Fibroblast of villous mesenchyme (primary cell): ENCODE data around the gene C8G. TPM values are rescaled to one million over a fixed set of nuclear protein-coding genes. Genes with fewer than 3 reads are reported as not detected.

ENCODE experiments used
- DNase-seq: peaks from one replicate; pipeline ENCODE4 v3.0.0-alpha.2; 2010; ENCODE audit warnings: low read depth
- H3K4me3 ChIP-seq: 2 replicates; pipeline ENCODE4 v1.5.1; 2011; ENCODE audit warnings: low read depth, mild to moderate bottlenecking, low read length
- total RNA-seq: library from RNA; depleted of rRNA; stranded (reverse); fragments of >200 nt; gene quantifications from 2 replicates; pipeline ENCODE4 v1.2.3, GENCODE V29; 2012
- TF ChIP-seq, protein P1 (sequence below): IDR thresholded peaks from 2 replicates; pipeline ENCODE4 v1.5.1; 2012; ENCODE audit warnings: low read depth, mild to moderate bottlenecking, low read length; ENCODE audit not compliant: insufficient read depth

The C8G gene
- total RNA-seq, 1 donor = 0.86 TPM

DNA sequence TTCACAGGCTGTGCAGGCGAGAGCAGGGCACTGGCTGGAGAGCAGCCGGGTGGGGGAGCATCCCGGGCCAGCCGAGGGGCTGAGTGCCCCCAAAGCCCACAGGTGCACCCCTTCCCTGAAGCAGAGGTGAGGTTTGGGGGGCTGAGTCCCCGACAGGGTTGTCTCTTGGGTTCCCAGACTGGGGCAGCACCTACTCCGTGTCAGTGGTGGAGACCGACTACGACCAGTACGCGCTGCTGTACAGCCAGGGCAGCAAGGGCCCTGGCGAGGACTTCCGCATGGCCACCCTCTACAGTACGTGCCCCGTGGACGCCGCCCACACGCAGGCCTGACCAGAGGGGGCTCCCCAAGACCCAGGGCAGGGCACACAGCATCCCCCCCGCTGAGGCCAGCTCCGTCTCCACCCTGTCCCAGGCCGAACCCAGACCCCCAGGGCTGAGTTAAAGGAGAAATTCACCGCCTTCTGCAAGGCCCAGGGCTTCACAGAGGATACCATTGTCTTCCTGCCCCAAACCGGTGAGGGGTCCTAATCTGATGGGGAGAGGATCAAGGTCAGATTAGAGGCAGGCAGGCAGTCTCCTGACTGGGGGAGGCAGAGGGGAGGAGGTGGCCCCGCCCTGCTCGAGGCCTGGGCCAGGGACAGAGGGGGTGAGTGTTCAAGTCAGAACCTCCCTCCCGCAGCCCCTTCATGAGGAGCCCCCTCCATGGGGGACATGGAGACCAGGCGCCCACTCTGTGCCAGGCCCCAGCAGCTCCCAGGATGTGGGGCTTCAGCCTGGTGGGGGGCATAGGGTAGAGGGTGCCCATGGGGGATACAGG is 34.9 kb downstream of the C8G start:
- H3K4me3 ChIP-seq = no peak overlapping the region
- no peak for DNase-seq
- TF ChIP-seq, protein P1, sequence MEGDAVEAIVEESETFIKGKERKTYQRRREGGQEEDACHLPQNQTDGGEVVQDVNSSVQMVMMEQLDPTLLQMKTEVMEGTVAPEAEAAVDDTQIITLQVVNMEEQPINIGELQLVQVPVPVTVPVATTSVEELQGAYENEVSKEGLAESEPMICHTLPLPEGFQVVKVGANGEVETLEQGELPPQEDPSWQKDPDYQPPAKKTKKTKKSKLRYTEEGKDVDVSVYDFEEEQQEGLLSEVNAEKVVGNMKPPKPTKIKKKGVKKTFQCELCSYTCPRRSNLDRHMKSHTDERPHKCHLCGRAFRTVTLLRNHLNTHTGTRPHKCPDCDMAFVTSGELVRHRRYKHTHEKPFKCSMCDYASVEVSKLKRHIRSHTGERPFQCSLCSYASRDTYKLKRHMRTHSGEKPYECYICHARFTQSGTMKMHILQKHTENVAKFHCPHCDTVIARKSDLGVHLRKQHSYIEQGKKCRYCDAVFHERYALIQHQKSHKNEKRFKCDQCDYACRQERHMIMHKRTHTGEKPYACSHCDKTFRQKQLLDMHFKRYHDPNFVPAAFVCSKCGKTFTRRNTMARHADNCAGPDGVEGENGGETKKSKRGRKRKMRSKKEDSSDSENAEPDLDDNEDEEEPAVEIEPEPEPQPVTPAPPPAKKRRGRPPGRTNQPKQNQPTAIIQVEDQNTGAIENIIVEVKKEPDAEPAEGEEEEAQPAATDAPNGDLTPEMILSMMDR = no peak

DNA sequence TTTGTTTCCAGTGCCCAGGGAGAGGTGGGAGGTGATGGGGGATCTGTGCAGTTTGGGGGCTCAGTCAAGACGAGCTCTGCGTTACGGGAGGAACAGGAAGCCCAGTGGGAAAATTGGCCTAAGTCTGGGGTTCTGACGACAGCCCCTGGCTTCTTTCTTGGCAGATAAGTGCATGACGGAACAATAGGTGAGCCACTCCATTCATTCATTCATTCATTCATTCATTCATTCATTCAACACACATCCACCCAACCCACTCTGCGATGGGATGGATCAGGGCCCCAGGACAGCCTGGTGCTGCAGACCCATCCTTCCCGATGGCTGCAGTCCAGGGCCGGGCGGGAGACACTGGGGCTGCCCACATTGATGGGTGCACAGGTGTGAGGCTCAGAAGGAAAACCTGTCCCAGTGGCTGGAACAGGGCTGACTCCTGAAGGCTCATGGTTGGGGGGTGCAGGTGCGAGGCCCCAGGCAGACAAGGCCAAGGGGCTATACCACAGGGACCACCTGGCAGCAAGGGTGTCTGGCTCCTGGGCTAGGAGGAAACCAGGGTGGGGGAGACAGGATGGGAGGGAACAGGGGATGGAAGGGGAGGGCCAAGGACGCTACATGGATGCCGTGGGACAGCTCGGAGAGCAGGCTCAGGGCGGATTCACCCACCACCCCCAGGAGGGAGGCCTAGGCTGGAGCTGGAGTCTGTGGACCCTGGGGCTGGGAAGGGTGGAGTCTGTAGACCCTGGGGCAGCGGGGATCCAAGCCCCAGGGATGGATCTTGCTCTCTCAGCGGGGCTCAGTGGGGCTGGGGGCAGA is 35.8 kb downstream of the C8G start:
- DNase-seq = no peak
- TF ChIP-seq, protein P1 = no peak
- no peak overlapping the region for H3K4me3 ChIP-seq

DNA sequence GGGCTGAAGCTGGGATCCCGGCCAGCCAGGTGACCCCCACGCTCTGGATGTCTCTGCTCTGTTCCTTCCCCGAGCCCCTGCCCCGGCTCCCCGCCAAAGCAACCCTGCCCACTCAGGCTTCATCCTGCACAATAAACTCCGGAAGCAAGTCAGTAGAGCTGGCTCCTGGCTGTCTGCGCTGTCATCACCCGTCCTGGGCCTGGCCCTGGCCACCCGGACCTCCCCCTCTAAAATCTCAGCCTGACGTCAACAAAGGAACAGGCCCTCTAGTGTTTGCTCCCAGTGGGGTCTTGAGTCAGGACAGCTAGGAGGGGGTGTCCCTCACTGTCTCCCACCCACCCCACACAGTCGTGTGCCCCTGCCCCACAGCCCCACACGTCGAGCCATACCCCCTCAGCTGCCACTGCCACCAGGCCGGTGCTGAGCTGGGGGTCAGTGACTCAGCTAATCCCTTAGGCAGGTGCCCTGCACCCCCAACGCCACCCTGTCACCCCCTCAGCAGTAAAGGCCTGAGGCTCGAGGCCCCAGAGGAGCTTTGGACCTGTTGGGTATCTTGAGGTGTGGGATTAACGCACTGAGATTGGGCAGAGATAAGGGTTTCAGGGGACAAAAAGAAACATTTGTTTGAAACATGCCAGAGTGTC is 36.7 kb downstream of the C8G start:
- TF ChIP-seq, protein P1 = no peak
- DNase-seq = no peak
- H3K4me3 ChIP-seq = no peak overlapping the region

DNA sequence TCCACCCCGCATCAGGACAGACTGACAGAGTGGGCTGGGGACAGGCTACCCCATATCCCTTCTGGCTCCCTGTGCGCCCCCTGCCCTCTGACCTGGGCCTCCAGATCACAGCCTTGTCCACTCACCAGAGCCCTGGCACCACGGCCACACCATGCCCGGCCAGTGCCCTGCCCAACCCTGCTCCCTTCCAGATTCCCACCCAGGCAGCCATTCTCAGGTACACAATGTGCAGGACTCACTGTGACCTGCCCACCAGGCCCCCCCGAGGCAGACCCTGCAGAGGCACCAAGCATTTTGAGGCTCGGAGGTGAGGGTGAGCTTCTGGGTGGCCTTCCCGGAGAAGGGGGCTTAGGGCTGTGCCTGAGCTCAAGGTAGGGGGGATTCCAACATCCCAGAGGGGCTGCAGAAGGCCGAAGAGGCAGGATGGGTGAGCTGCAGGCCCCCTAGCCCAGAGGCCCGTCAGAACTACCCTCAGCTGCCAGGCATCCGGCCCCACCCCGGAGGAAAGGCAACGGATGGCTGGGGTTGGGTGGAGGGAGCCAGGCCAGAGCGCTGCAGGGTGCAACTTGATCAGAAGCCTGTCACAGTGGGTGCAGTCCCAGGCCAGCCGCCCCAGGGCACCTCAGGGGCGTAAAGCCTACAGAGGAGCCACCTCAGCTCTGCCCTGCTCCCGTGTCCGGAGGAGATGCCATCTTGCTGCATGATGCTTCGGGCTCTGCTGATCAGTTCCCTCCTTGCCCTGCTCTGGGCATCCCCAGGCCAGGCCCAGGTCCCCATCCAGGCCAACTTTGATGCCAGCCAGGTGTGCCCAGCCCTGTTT is 37.4 kb downstream of the C8G start, which contains the start of gene LCNL1:
Gene LCNL1, plus strand, starts transcription at position 762 of the 820 bp plus-strand sequence. CDS start 594 bp downstream, outside the sequence.
- TF ChIP-seq, protein P1 = no peak
- no peak within 1 kb of the TSS for H3K4me3 ChIP-seq
- no peak for DNase-seq

DNA sequence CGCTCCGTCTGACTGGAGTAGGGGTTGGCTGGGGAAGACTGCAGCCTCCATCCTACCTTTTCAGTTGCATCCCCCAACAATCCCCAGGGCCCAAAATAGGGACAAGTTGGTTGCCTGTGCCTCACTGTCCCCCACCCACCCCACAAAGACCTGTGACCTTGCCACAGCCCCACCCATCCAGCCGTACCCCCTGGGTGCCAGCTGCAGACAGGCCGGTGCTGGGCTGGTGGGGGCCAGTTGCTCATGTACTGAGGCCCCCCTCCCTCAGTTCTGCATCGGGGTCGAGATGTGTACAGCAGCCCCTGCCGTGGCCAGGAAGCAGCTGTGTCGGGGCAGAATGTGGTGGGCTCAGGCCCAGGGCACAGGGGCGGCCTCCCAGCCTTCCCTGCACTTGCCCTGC is 38.1 kb downstream of the C8G start:
- H3K4me3 ChIP-seq = no peak overlapping the region
- no peak for DNase-seq
- TF ChIP-seq, protein P1 = no peak

DNA sequence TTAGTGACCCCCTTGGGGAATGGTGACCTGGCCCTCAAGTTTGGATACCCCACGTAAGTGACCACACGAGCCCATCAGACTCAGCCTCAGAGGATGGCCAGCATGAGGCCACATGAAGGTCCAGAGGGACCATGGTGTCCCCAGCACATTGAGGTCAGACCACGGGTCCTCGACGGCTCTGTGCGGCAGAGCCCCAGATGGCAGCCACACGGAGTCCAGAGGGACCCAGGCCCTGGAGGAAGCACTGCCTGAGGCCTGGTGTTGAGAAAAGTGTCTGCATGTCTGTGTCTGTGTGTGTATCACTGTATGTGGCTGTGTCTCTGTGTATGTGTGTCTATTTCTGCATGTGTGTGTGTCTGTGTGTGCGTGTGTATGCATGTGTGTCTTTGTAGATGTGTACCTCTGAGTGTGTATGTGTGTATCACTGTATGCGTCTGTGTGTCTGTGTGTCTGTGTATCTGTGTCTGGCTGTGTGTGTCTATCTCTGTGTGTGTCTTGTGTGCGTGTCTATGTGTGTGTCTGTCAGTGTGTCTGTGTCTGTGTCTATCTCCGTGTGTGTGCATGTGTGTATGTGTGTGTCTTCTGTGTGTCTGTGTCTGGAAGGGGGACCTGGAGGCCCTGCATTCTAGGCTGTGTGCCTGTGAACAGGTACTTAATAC is 38.7 kb downstream of the C8G start:
- no peak for DNase-seq
- H3K4me3 ChIP-seq = no peak overlapping the region
- TF ChIP-seq, protein P1 = no peak
